ENCODE data around the gene ABCB11.
"Not testable (repeated sequence)": the region's sequence is repeated elsewhere in the genome, so short reads cannot be mapped to it uniquely, and the experiment has no call there.

Gene ABCB11

DNA sequence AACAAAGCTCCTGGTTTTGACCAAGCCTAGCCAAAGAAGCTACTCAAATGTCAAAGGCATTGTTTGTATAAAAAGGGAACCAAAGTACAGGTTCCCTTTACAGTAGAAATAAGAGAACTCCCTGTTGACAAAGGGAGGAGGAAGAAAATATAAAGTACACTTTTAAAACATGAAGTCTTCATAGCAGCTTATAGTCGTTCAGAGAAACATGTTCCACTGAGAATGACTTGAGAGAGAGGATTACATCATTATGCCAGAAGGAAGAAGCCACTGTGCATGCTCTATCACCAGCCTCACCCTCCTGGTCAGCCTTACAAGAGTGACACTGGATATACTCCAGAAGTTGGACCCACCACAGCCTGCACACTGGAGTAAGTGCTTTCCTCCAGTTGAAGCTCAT, 35.8 kb upstream of the ABCB11 start:
- Histone ChIP-seq H3K9me3 (ENCODE audit: control insufficient read depth, insufficient read depth, low read length) (no peaks in the 10 kb centered on the region), H3K27ac (ENCODE audit: low read length) (no peak overlapping the region), H3K4me3 (ENCODE audit: low read length) (no peak overlapping the region), H3K27me3 (ENCODE audit: control insufficient read depth, insufficient read depth, low read length) (no peaks in the 10 kb centered on the region), H3K4me1 (ENCODE audit: control insufficient read depth, insufficient read depth, low read length) (peaks cover 2% of the 10 kb centered on the region; the same call in 1 of the 2 replicates), H3K36me3 (ENCODE audit: control insufficient read depth, insufficient read depth, low read length) (no peaks in the 10 kb centered on the region)
- no peak for DNase-seq (ENCODE audit: low read depth, low spot score)
- no CpG with 5 or more reads among the region's 1 CpG for WGBS (ENCODE audit: insufficient coverage, insufficient read length)

DNA sequence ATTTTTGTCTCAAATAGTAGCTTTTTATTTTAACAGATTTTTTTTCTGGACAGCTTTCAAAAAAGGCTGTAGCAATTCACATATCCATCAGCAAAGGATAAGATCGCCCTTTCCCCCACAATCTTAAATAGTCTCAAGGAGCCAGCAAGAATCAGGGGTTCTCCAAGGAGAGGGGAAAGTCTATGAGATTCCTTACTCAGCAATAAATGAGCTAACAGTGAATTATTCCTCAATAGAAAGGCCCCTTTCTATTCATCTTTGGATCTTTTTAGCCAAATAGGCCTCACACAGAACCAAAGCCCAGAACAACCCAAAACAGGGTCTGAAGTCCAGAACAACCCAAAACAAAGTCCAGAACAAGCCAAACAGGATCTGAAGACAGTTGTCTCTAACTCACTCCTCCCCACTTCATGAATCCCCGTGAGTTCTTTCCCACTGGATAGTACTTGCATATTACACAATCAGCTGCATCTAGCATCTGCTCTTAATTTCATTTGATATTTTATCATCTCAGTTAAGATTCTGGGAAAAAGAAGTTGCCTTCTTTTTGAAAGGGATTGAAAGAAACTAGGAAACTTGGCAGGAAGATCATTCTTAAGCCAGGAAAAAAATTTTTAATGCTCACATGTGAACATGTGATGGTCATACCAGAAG, 34.9 kb upstream of the ABCB11 start:
- Histone ChIP-seq H3K27ac (ENCODE audit: low read length) (no peak overlapping the region), H3K9me3 (ENCODE audit: control insufficient read depth, insufficient read depth, low read length) (no peaks in the 10 kb centered on the region), H3K4me1 (ENCODE audit: control insufficient read depth, insufficient read depth, low read length) (peaks cover 2% of the 10 kb centered on the region; the same call in 1 of the 2 replicates), H3K27me3 (ENCODE audit: control insufficient read depth, insufficient read depth, low read length) (no peaks in the 10 kb centered on the region), H3K4me3 (ENCODE audit: low read length) (no peak overlapping the region), H3K36me3 (ENCODE audit: control insufficient read depth, insufficient read depth, low read length) (no peaks in the 10 kb centered on the region)
- no CpG with 5 or more reads among the region's 2 CpGs for WGBS (ENCODE audit: insufficient coverage, insufficient read length)
- no peak for DNase-seq (ENCODE audit: low read depth, low spot score)

DNA sequence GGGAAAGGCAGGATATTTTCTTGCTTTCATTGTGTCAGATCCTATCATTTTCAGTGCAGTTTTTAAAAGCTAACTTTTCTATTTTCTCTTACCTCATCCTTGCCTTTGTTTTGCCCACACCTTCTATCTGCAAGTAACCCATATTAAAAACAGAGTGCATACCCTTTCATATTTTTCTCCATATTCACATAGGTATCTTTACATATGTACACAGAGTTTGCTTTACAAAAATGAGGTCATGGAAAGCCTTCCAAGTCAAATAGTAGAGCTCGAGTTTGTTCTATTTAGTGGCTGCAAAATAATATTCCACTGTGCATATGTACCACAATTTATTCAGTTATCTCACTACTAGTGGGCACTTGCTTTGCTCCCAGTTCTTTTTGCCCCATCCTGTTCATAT, 34.3 kb upstream of the ABCB11 start:
- H3K27me3 ChIP-seq (ENCODE audit: control insufficient read depth, insufficient read depth, low read length) = no peaks in the 10 kb centered on the region
- H3K4me3 ChIP-seq (ENCODE audit: low read length) = no peak overlapping the region
- DNase-seq (ENCODE audit: low read depth, low spot score) = no peak
- WGBS (ENCODE audit: insufficient coverage, insufficient read length) = no CpG with 5 or more reads among the region's 1 CpG
- peaks cover 2% of the 10 kb centered on the region; the same call in 1 of the 2 replicates for H3K4me1 ChIP-seq (ENCODE audit: control insufficient read depth, insufficient read depth, low read length)
- no peaks in the 10 kb centered on the region for H3K9me3 ChIP-seq (ENCODE audit: control insufficient read depth, insufficient read depth, low read length)
- H3K27ac ChIP-seq (ENCODE audit: low read length) = no peak overlapping the region
- H3K36me3 ChIP-seq (ENCODE audit: control insufficient read depth, insufficient read depth, low read length) = no peaks in the 10 kb centered on the region

DNA sequence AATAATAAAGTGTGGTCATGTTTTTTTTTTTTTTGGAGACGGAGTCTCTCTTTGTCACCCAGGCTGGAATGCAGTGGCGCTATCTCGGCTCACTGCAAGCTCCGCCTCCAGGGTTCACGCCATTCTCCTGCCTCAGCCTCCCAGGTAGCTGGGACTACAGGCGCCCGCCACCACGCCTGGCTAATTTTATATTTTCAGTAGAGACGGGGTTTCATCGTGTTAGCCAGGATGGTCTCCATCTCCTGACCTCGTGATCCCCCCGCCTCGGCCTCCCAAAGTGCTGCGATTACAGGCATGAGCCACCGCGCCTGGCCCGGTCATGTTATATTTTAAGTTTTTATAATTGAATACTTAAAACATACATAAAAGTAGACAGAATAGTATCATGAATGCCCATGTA, 33.1 kb upstream of the ABCB11 start:
- no CpG with 5 or more reads among the region's 17 CpGs for WGBS (ENCODE audit: insufficient coverage, insufficient read length)
- H3K27ac ChIP-seq (ENCODE audit: low read length); H3K4me3 ChIP-seq (ENCODE audit: low read length): not testable (repeated sequence)

DNA sequence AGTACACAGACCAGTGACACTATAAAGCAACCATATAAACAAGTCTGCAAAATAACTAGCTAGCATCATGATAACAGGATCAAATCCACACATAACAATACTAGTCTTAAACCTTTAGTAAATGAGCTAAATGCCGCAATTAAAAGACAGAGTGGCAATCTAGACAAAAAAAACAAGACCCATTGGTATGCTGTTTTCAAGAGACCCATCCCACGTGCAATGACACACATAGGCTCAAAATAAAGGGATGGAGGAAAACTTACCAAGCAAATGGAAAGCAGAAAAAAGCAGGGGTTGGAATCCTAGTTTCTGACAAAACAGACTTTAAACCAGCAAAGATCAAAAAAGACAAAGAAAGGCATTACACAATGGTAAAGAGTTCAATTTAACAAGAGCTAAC, 23.5 kb upstream of the ABCB11 start:
- DNase-seq (ENCODE audit: low read depth, low spot score); H3K4me1 ChIP-seq (ENCODE audit: control insufficient read depth, insufficient read depth, low read length); H3K36me3 ChIP-seq (ENCODE audit: control insufficient read depth, insufficient read depth, low read length); H3K27me3 ChIP-seq (ENCODE audit: control insufficient read depth, insufficient read depth, low read length); H3K27ac ChIP-seq (ENCODE audit: low read length); H3K4me3 ChIP-seq (ENCODE audit: low read length); H3K9me3 ChIP-seq (ENCODE audit: control insufficient read depth, insufficient read depth, low read length): not testable (repeated sequence)
- WGBS (ENCODE audit: insufficient coverage, insufficient read length) = no CpG with 5 or more reads among the region's 2 CpGs

More for the DNA sequence above, 33.1 kb upstream of the ABCB11 start:
- not testable (repeated sequence) for H3K9me3 ChIP-seq (ENCODE audit: control insufficient read depth, insufficient read depth, low read length); DNase-seq (ENCODE audit: low read depth, low spot score); H3K36me3 ChIP-seq (ENCODE audit: control insufficient read depth, insufficient read depth, low read length); H3K4me1 ChIP-seq (ENCODE audit: control insufficient read depth, insufficient read depth, low read length); H3K27me3 ChIP-seq (ENCODE audit: control insufficient read depth, insufficient read depth, low read length)

DNA sequence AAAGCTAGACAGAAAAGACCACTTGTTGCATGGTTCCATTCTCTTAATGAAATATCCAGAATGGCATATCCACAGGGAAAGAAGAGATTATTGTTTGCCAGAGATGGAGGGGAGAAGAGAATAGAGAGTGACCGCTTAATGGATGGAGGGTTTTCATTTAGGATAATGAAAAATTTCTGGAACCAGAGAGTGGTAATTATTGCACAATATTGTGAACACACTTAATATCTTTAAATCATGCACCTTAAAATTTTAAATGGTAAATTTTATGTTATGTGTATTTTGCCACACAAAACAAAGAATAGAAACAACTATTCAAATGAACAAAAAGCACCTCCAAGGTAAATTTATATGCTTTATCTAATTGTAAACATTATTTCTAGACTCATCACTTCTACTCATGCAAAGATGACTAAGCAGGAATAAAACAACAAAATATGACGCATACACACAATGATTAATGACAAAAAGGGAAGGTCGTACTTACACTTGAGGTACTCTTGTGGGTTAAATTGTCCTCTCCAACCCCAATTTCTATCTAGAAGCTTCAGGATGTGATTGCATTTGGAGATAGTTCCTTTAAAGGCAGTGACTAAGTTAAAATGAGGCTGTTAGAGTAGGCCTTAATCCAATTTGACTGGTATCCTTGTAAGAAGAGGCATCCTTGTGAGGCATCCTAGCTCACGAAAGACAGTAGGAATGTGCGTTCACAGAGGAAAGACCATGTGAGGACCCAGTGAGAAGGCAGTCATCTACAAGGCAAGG, 19.5 kb upstream of the ABCB11 start:
- DNase-seq (ENCODE audit: low read depth, low spot score) = no peak
- Histone ChIP-seq H3K27ac (ENCODE audit: low read length) (no peak overlapping the region), H3K4me3 (ENCODE audit: low read length) (no peak overlapping the region), H3K4me1 (ENCODE audit: control insufficient read depth, insufficient read depth, low read length) (no peaks in the 10 kb centered on the region), H3K27me3 (ENCODE audit: control insufficient read depth, insufficient read depth, low read length) (no peaks in the 10 kb centered on the region), H3K36me3 (ENCODE audit: control insufficient read depth, insufficient read depth, low read length) (no peaks in the 10 kb centered on the region), H3K9me3 (ENCODE audit: control insufficient read depth, insufficient read depth, low read length) (no peaks in the 10 kb centered on the region)
- WGBS (ENCODE audit: insufficient coverage, insufficient read length) = no CpG with 5 or more reads among the region's 5 CpGs

DNA sequence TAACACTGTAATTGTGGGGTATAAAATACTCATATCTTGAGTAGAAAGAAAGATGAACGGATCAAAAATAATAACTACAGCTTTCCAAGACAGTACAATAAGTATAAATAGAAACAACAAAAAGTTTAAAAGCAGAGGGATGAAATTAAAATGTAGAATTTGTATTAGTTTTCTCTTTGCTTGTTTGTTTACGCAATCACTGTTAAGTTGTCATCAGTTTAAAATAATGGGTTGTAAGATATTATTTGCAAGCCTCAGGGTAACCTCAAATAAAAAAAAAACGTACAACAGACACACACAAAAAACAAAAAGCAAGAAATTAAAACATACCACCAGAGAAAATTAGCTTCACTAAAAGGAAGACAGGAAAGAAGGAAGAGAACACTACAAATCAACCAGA, 18.0 kb upstream of the ABCB11 start:
- DNase-seq (ENCODE audit: low read depth, low spot score) = no peak
- Histone ChIP-seq H3K4me1 (ENCODE audit: control insufficient read depth, insufficient read depth, low read length) (no peaks in the 10 kb centered on the region), H3K27ac (ENCODE audit: low read length) (no peak overlapping the region), H3K4me3 (ENCODE audit: low read length) (no peak overlapping the region), H3K36me3 (ENCODE audit: control insufficient read depth, insufficient read depth, low read length) (no peaks in the 10 kb centered on the region), H3K9me3 (ENCODE audit: control insufficient read depth, insufficient read depth, low read length) (no peaks in the 10 kb centered on the region), H3K27me3 (ENCODE audit: control insufficient read depth, insufficient read depth, low read length) (no peaks in the 10 kb centered on the region)
- no CpG with 5 or more reads among the region's 3 CpGs for WGBS (ENCODE audit: insufficient coverage, insufficient read length)

DNA sequence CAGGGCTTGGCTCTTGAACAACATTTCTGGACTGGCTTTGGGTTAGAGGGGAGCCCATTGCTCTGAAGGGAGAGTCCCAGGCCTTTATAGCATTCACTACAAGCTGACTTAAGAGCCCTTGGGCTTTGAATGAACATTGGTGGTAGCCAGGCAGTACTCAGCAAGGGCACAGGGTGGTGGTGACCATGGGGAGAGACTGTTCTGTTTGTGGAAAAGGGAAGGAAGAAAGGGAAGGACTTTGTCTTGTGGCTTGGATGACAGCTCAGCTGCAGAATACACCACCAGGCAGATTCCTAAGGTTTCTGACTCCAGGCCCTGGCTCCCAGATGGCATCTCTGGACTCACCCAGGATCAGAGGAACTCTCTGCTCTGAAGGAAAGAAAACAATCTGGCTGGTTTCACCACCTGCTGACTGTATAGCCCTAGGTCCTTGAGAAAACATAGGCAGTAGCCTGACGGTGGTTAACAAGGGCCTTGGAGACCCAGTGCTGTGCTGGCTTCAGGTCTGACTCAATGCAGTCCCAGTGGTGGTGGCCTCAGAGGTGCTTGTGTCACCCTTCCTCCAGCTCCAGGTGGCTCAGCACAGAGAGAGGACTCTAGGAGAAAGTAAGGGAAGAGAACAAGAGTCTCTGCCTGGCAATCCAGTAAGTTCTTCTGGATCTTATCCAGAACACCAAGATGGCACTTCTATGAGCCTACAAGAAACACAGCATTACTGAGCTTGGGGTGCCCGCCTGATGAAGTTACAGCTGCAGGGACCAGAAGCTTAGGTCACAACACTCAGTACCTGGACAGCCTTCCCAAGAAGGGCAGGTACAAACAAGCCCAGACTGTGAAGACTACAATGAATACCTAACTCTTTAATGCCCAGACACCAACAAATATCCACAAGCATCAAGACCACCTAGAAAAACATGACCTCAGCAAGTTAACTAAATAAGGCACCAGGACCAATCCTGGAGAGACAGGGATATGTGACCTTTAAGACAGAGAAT, 16.4 kb upstream of the ABCB11 start:
- H3K27ac ChIP-seq (ENCODE audit: low read length) = no peak overlapping the region

DNA sequence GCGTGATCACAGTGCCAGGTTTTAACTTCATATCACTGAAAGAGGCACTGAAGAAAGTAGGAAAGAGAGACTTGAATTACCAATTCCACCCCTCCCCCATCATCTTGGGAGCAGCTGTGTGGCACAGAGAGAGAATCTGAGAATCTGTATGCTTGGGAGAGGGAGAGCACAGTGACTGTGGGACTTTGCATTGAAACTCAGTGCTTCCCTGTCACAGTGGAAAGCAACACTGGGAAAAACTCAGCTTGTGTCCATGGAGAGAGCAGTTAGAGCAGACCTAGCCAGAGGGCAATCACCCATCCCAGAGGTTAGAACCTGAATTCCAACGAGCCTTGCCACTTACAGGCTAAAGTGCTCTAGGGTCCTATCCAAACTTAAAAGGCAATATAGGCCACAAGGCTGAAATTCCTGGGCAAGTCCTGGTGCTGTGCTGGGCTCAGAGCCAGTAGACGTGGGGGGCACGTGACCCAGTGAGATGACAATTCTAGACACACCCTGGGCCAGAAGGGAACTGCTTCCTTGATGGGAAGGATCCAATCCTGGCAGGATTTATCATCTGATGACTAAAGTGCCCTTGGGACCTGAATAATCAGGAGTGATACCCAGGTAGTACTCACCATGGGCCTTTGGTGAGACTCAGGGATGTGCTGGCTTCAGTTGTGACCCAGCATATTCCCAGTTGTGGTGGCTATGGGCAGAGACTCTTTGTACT, 15.5 kb upstream of the ABCB11 start:
- WGBS (ENCODE audit: insufficient coverage, insufficient read length) = no CpG with 5 or more reads among the region's 4 CpGs
- Histone ChIP-seq H3K4me3 (ENCODE audit: low read length) (no peak overlapping the region), H3K9me3 (ENCODE audit: control insufficient read depth, insufficient read depth, low read length) (no peaks in the 10 kb centered on the region), H3K27me3 (ENCODE audit: control insufficient read depth, insufficient read depth, low read length) (no peaks in the 10 kb centered on the region), H3K36me3 (ENCODE audit: control insufficient read depth, insufficient read depth, low read length) (no peaks in the 10 kb centered on the region), H3K27ac (ENCODE audit: low read length) (no peak overlapping the region), H3K4me1 (ENCODE audit: control insufficient read depth, insufficient read depth, low read length) (no peaks in the 10 kb centered on the region)
- no peak for DNase-seq (ENCODE audit: low read depth, low spot score)

More for the DNA sequence above, 16.4 kb upstream of the ABCB11 start:
- WGBS (ENCODE audit: insufficient coverage, insufficient read length) = no CpG with 5 or more reads among the region's 2 CpGs
- no peak for DNase-seq (ENCODE audit: low read depth, low spot score)
- H3K9me3 ChIP-seq (ENCODE audit: control insufficient read depth, insufficient read depth, low read length) = no peaks in the 10 kb centered on the region
- no peaks in the 10 kb centered on the region for H3K4me1 ChIP-seq (ENCODE audit: control insufficient read depth, insufficient read depth, low read length)
- no peak overlapping the region for H3K4me3 ChIP-seq (ENCODE audit: low read length)
- H3K27me3 ChIP-seq (ENCODE audit: control insufficient read depth, insufficient read depth, low read length) = no peaks in the 10 kb centered on the region
- no peaks in the 10 kb centered on the region for H3K36me3 ChIP-seq (ENCODE audit: control insufficient read depth, insufficient read depth, low read length)

DNA sequence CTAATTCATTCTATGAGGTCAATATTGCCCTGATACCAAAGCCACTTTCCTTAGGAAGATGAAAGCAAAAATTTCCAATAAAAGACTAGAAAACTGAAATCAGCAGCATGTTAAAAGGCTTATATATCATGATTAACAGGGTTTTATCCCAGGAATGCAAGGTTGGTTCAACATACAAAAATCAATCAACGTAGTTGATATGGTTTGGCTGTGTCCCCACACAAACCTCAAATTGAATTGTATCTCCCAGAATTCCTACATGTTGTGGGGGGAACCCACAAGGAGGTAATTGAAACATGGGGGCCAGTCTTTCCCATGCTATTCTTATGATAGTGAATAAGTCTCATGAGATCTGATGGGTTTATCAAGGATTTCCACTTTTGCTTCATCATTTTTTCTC, 11.7 kb upstream of the ABCB11 start:
- Histone ChIP-seq H3K4me3 (ENCODE audit: low read length) (no peak overlapping the region), H3K36me3 (ENCODE audit: control insufficient read depth, insufficient read depth, low read length) (no peaks in the 10 kb centered on the region), H3K27ac (ENCODE audit: low read length) (no peak overlapping the region), H3K9me3 (ENCODE audit: control insufficient read depth, insufficient read depth, low read length) (no peaks in the 10 kb centered on the region), H3K4me1 (ENCODE audit: control insufficient read depth, insufficient read depth, low read length) (no peaks in the 10 kb centered on the region), H3K27me3 (ENCODE audit: control insufficient read depth, insufficient read depth, low read length) (no peaks in the 10 kb centered on the region)
- no peak for DNase-seq (ENCODE audit: low read depth, low spot score)
- no CpG with 5 or more reads among the region's 1 CpG for WGBS (ENCODE audit: insufficient coverage, insufficient read length)
